NCI-H524 (cell line): ENCODE data around the gene ZNF503.
A peak's percentile ranks its signal among the peaks of the same experiment; 100 is the strongest.

Experiments used
- DNase-seq, 2 experiments: peaks; one replicate each; lab custom pipeline; 2025; lab: John Stamatoyannopoulos, UW

Gene ZNF503

DNA sequence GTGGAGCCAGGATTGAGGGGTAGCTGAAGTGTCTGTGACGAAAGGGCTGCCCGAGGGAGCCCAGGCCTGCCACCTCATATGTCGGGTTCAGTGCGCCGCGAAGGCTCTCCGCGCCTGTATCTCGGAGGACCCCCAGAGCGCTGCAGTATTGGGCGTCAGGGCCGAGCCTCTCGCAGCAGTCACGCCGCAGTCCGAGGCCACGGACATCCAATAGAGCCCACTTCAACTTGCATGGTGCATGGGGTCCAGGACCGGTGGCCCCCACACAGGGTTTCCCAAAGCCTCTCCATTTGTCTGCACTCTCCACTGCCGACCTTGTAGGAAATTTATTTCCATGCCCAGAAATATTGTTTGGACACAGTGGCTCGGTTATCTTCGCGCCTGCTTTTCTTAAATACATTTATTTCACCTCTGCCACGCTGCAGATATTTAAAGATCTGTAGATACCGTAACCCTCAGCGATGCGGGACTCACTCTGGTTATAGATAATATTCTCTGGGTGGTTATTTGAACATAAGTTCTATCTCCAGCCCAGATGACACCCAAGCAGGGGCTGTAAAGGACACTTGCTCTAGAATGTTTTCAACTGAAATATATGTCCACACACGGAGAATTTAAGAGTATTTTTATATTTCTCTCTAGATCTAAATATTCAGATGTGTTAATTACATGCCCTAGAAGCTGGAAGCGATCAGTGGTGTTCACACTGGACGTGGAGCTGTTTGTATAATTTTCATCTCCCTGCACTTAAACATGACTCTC lies 5.1 kb upstream of the ZNF503 start:
- DNase-seq = no peak

DNA sequence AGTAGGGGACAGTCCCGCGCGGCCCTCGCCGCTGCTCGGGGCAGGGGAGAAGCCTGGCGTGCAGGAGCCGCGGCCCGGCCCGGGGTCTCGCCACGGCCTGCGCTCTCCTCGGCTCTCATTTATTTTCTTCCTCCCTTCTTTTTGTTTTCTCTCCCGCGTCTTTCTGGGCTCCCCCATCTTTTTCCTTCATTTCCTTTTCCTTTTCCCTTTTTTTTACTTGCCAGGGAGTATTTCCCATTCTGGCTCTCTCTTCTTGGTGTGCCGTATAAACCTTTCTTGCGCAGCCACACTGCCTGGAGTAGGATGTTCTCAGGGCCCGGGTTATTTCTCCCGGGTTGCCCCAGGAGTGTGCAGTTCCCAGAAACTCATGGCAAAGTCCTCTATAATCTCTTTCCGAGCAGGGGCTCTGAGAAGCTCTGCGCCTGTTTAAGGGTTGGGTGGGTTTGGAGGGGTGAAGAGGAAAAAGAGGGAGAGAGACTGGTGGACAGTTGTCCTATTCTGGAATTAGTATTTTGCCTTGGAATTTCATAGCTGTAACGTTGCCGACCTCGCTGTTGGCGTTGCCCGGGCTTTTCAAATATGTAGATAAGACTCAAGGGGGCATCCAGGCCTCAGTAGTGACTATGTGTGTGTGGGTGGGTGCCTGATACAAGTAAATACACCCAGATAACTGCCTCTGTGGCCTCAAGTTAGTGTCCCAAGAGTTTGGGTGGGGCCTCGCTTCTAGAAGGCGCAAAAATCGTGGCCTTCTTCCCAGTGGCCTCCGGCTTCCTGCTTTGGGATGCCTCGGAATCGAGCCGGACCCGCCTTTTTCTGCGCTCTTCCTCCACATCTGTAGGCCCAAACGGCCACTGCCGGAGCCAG lies 4.3 kb upstream of the ZNF503 start:
- no peak for DNase-seq

DNA sequence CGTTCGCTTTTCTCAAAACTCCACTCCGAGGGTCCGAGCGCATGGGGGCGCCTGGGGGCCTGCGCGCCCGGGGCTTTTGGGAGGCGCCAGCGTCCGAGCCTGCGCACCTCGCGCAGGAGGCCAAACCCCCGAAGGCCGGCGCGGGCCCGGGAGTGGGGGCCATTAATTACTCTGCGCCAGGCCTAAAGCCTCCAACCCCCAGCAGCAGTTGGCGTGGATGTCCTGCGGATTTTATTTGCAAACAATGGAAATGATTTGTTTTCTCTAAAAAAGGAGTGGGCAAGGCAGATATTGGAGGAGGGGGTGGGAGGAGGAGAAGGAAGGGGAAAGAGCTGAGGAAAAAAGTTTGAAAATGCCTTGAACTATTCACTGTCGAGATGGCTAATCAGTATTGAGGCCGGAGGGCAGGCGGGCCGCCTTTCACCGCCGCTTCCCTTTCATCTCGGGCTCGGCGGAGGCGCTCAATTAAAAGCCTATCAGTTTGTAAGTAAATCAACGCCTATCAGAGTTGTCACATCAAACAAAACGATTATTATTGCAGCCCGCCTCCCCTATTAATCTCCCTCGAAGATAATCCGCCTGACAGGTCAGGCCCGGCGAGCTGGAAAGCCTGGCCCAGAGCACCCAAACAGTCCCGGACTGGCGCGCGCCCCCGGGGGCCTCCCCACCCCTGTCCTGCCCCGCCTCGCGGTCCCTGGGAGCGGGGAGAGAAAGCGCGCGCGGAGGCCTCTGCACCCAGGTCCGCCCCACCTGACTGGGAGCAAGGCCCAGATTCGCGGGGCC lies 3.4 kb upstream of the ZNF503 start:
- DNase-seq = peak; percentile 3 to 40

- peak in 1 of 2 experiments; percentile 35 for DNase-seq
Measured at GRCh38 chr10:75403939-75404814, 2.6 kb upstream of the ZNF503 start.

DNA sequence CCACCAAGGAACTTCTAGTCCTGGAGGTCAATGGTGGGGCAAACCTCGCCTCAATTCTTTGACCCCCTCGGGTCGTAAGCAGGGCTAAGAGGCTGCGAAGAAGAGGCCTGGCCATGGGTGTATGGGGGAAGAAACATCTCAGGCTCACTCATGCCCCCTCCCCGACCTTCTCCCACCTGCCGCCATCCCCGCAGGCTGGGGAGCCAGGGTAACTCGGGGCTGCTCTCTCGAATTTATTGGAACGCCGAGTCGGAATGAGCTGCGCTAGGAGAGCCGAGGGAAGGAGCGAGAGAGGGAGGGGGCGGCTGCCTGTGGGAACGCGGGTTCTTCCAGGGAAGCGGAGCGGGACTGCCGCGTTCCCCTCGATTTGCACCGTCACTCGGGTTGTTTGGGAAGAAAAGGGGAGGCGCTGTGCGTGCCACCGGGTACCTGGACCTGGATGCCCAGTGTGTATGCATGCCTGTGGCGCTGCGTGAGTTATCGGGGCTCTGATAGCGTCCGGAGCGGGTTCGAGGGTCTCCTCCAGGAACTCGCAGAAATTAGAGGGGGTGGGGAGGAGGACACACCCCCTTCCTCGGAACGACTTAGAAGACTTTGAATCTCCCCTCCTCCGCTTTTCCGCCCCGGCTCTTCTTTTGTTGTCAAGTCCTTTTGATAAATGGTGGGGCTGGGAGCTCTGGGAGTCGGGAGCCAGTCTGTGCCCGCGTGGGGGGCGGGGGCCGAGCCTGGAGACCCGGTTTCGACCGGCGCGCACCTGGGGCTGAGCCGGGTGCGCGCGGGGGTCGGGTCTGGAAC lies 1.8 kb upstream of the ZNF503 start:
- DNase-seq = peak; percentile 1 to 41

- DNase-seq = peak; percentile 62 to 68
Measured at GRCh38 chr10:75402486-75403143, 1.1 kb upstream of the ZNF503 start.

DNA sequence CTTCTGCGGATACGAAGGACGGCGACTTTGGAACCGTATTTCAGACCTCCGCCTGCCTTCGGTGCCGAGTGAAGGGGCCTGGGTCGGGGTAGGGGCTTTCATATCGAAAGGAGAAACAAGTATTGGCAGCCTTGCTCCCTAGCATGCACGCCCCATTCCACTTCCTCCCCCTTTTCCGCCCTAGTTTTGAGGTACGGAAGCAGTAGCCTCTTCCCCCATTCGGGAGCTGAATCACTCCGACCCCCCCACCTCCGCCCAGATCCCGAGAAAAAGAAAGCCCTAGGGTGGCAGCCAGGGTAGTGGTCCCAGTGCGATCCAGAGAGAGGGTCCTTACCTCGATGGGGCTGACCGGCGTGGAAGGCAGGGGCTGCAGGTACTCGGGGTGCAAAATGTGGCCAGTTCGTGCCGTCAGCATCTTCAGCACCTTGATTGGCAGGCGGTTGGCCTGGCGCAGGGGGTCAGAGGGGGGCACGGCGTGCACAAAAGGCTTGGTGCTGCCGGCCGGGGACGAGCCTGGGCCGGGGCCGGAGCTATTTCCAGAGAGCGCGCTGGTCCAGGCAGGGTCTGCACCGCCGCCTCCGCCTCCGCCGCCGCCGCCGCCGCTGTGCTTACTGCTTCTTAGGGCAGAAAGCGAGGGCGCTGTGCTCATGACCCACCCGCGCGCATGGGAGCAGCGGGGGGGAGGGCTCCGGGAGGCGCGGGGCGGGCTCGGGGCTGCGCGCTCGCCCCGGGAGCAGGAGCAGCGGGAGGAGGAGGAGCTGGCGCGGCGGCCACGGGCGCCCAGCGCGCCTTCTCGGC lies 594 bp downstream of the ZNF503 start:
- peak; percentile 8 to 39 for DNase-seq

- DNase-seq = peak; percentile 9 to 32
Measured at GRCh38 chr10:75400163-75400770, 1.3 kb downstream of the ZNF503 start.

- DNase-seq = peak in 1 of 2 experiments; percentile 32
Measured at GRCh38 chr10:75399461-75400162, 2.0 kb downstream of the ZNF503 start.

GRCh38 chr10:75398692-75399460 lies 2.7 kb downstream of the ZNF503 start:
- no peak for DNase-seq

DNA sequence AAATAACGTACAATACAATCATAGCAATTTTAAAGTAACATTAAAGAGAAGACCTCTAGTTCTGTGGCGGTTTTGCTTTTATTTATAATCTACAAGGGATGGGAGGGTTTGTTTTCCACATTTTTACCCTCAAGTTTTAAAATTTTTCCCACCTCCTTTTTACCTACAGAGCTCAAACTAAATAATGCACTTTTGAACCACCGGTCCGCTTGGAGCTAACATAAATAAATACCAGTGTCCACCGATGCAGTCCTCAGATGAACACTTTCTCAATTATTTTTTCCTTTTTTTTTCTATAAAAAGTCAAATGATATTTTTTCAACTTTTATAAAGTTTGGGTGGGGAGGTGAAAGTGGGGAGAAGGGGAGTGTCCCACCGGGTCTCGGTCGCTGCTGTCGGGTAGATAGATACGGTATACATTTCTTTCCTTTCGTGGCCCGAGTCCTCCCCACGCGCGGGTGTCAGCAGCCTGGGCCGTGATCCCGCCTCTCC lies 3.3 kb downstream of the ZNF503 start:
- no peak for DNase-seq

GRCh38 chr10:75397496-75398199 lies 3.9 kb downstream of the ZNF503 start:
- DNase-seq = no peak

DNA sequence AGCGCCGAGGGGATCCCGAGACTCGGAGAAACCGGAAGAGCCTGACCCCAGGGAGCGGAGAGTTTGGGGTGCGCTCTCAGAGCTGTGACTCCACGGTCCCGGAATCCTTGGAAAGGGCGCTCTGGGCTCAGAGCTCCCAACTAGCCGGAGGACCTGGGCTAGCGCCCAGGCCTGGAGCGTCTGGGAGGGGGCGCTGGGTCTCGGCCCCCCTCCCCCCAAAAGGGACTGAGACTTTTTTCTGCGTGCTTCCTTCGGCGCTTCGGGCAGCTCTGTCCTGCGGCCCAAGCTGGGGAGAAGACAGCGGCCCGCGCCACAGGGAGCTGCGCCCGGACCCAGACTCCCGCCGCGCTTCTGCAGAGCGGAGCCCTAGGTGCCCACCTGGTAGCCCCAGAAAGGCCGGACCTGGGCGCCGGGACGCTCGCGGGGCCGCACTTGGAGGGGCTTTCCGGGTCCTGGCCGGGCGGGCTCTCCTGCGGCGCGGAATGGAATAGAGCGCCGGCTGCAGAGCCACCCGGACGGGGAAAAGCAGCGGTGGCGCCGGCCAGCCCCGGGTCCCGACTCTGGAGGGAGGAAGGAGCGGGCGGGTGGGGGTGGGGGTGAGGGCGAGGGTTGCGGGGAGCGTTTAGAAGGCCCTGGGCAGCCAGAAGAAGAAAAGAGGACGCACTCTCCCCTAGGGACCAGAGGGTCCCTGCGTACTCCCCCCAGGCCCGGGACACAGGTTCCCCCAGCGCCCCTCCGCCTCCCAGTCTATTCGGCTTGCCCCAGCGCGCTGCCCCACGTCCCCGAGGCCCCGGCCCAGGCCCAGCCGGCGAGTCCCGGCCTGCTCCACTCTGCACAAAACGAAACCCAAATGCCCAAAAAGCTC lies 4.7 kb downstream of the ZNF503 start:
- DNase-seq = no peak

- no peak for DNase-seq
Measured at GRCh38 chr10:75395932-75396630, 5.5 kb downstream of the ZNF503 start.
